ENCODE measurements around the gene USP5. TPM values are rescaled to one million over a fixed set of nuclear protein-coding genes. Genes with fewer than 3 reads are reported as not detected.

The USP5 gene
- total and polyA plus RNA-seq, 2 of the 8 experiments (the other 6 are each of a cell fraction or from before 2014, with no cell fraction given), result 66.5 to 148 TPM

GRCh38 chr12:6887460-6887859, 35.5 kb downstream of the USP5 start:
- no peak overlapping the region for H3K23ac ChIP-seq (ENCODE audit: insufficient read length)
- H3K14ac ChIP-seq (ENCODE audit: insufficient read length), result no peak overlapping the region
- no peak overlapping the region for H2BK120ac ChIP-seq (replicated peaks; ENCODE audit: low read depth, low read length)
- no peak overlapping the region for H2AFZ ChIP-seq (ENCODE audit: low read length)
- no peaks in the 10 kb centered on the region for H3K79me2 ChIP-seq (ENCODE audit: control insufficient read depth in 1 of 2, insufficient read depth in 2 of 2, low read length in 2 of 2)
- no peaks in the 10 kb centered on the region for H3K23me2 ChIP-seq (ENCODE audit: low read depth, low read length)
- no peak overlapping the region for H3K27ac ChIP-seq (ENCODE audit: low read depth, low read length)
- H3K9ac ChIP-seq (replicated peaks in 1 of 4; ENCODE audit: extremely low read depth in 1 of 4, low read depth in 3 of 4, low read length in 3 of 4), result no peak overlapping the region
- peak overlapping the region; percentile 80; the same call in 1 of the 2 replicates for H2BK20ac ChIP-seq (ENCODE audit: low read length)
- no peak overlapping the region for H3K4ac ChIP-seq (replicated peaks; ENCODE audit: insufficient read length, low read depth, low read length)
- H3K9me3 ChIP-seq (ENCODE audit: insufficient read depth in 2 of 2, low read depth in 1 of 2, low read length in 1 of 2), result no peaks in the 10 kb centered on the region
- H3K4me3 ChIP-seq (ENCODE audit: extremely low read depth in 1 of 4, insufficient read depth in 2 of 4, low read depth in 3 of 4, low read length in 4 of 4), result no peak overlapping the region
- H3K27me3 ChIP-seq (replicated peaks in 1 of 4; ENCODE audit: control insufficient read depth in 3 of 4, extremely low read depth in 1 of 4, insufficient read depth in 3 of 4, low read length in 3 of 4), result no peaks in the 10 kb centered on the region
- ChIA-PET CTCF (ENCODE audit: partially characterized antibody) (interaction anchor here (2.3 kb wide), 1 partner anchor 16 kb away, joined by 18 read pairs; the partner anchor contains the start of gene SPSB2), POLR2A (ENCODE audit: partially characterized antibody) (interaction anchor here (1.0 to 7.8 kb wide), 5 partner anchors 12 to 81 kb away, joined by 4 to 86 read pairs (median 4); partner anchors contain the start of genes SPSB2 and TPI1)
- H3K56ac ChIP-seq (replicated peaks; ENCODE audit: insufficient read length, low read depth, low read length), result no peak overlapping the region
- H3K4me1 ChIP-seq (replicated peaks in 1 of 4; ENCODE audit: control insufficient read depth in 3 of 4, insufficient read depth in 4 of 4, low read length in 3 of 4), result peaks cover 2 to 13% (median 8%) of the 10 kb centered on the region in 4 experiments; a peak in 6 of 7 replicates
- H3K4me2 ChIP-seq (ENCODE audit: insufficient read depth in 1 of 2, low read depth in 2 of 2, low read length in 2 of 2), result no peak overlapping the region
- no peak overlapping the region for H4K8ac ChIP-seq (ENCODE audit: extremely low read depth, insufficient read depth, low read length)
- peak overlapping the region; percentile 100; the same call in 1 of the 2 replicates for H2AK5ac ChIP-seq (ENCODE audit: low read depth, low read length)
- FAIRE-seq (no peak), DNase-seq (ENCODE audit: low read depth in 1 of 2, low spot score in 2 of 2) (no peak)
- H3K18ac ChIP-seq (ENCODE audit: extremely low read depth, low read length), result peak overlapping the region; percentile 85; the same call in 1 of the 2 replicates
- H3K79me1 ChIP-seq (ENCODE audit: low read depth, low read length), result no peaks in the 10 kb centered on the region
- peak overlapping the region; percentile 29 for H4K91ac ChIP-seq (replicated peaks; ENCODE audit: insufficient read length, low read length)
- H3K36me3 ChIP-seq (ENCODE audit: control insufficient read depth in 2 of 4, insufficient read depth in 4 of 4, low read length in 3 of 4), result peaks cover 0 to 20% (median 1%) of the 10 kb centered on the region in 4 experiments; a peak in 4 of 8 replicates
- H2BK15ac ChIP-seq (ENCODE audit: low read length), result no peak overlapping the region
- H4K20me1 ChIP-seq (replicated peaks in 1 of 2; ENCODE audit: control insufficient read depth in 1 of 2, insufficient read depth in 2 of 2, low read length in 2 of 2), result no peaks in the 10 kb centered on the region
- peak overlapping the region; percentile 62 for H4K5ac ChIP-seq (ENCODE audit: insufficient read length, low read depth, low read length)
- H2BK5ac ChIP-seq (ENCODE audit: low read depth, low read length), result peak overlapping the region; percentile 60; the same call in 1 of the 2 replicates
- peak overlapping the region; percentile 97 for H2BK12ac ChIP-seq (ENCODE audit: low read depth, low read length)
- WGBS, 2 experiments (ENCODE audit: extremely low coverage in 1 of 2, insufficient coverage in 1 of 2, insufficient read length in 1 of 2, insufficient replicate concordance in 2 of 2, low coverage in 1 of 2, low lambda C conversion rate in 2 of 2, missing lambda C conversion rate in 1 of 2), result 85% methylated on average over 8 of the region's 8 CpGs; no CpG with 5 or more reads in 1 of the 2 experiments
- TF ChIP-seq CBX5 (IDR thresholded peaks at IDR 0.05; ENCODE audit: low read depth, low read length), result no peak
- TF ChIP-seq RFX5 (IDR thresholded peaks at IDR 0.05; ENCODE audit: borderline replicate concordance, low read depth, low read length), result no peak
- no peak for TF ChIP-seq ASH2L (IDR thresholded peaks at IDR 0.05; ENCODE audit: low read length)
- no peak for TF ChIP-seq YY1 (IDR thresholded peaks at IDR 0.05; ENCODE audit: low read depth, low read length)

All from H1 (cell line).